Gastrocnemius medialis (tissue), 4 donors: ENCODE results near the gene CAMTA1. TPM values are rescaled to one million over a fixed set of nuclear protein-coding genes. Genes with fewer than 3 reads are reported as not detected.

Experiments
- ATAC-seq, 2 donors: fragments of 150-250 bp; one replicate each; pipeline ENCODE4 v1.9.1; 2016
- DNase-seq, 2 donors: peaks; one replicate each; pipeline ENCODE4 v3.0.0-alpha.2; 2019
- H3K27ac ChIP-seq, 4 donors: fragments of 200-600 bp; sonication (generic); 1 replicate in 1 of 4; 2 replicates in 3 of 4; pipeline ENCODE4 v1.5.1; 2016 to 2018; ENCODE audit warnings: mild to moderate bottlenecking in 2 of 4, moderate library complexity in 1 of 4
- H3K27me3 ChIP-seq, 3 donors: fragments of 200-600 bp; sonication (generic) in 2 of 3; 1 replicate in 1 of 3; 2 replicates in 2 of 3; pipeline versions ENCODE4 v1.5.1 to v1.6.0; 2016 to 2019; ENCODE audit warnings: mild to moderate bottlenecking in 1 of 3, moderate library complexity in 1 of 3
- H3K36me3 ChIP-seq, 2 donors: fragments of 200-600 bp; sonication (generic) in 1 of 2; one replicate each; pipeline ENCODE4 v1.5.1; 2017 to 2018
- H3K4me1 ChIP-seq, 2 donors: fragments of 200-600 bp; sonication (generic) in 1 of 2; one replicate each; pipeline ENCODE4 v1.5.1; 2016 to 2017; ENCODE audit warnings: mild to moderate bottlenecking in 2 of 2
- H3K4me3 ChIP-seq, 4 donors: fragments of 200-600 bp; sonication (generic) in 3 of 4; 1 replicate in 1 of 4; 2 replicates in 3 of 4; pipeline ENCODE4 v1.5.1; 2016 to 2019; ENCODE audit warnings: mild to moderate bottlenecking in 2 of 4
- H3K9me3 ChIP-seq, 3 donors: fragments of 200-600 bp; sonication (generic) in 2 of 3; 1 replicate in 1 of 3; 2 replicates in 2 of 3; pipeline ENCODE4 v1.5.1; 2016 to 2019
- POLR2A ChIP-seq, 2 donors: fragments of 450-650 bp; IDR thresholded peaks; one replicate each; pipeline ENCODE4 v1.6.1; 2017; ENCODE audit warnings: antibody characterized with exemption in 2 of 2, mild to moderate bottlenecking in 2 of 2, moderate library complexity in 2 of 2
- in situ Hi-C, 4 donors: fragments of 200-750 bp; cut with MboI; loops; one replicate each; pipeline versions ENCODE4 v1.15.0 to v1.8.0; 2017; ENCODE audit warnings: low sequenced_read_pairs in 4 of 4
- intact Hi-C: fragments of 100-400 bp; cut with DNase I; formaldehyde crosslinking; loops from one replicate; pipeline ENCODE4 v1.15.1; 2023; ENCODE audit warnings: low total_unique reads
- total RNA-seq, 4 donors: library from RNA; depleted of rRNA; stranded (reverse); fragments of >200 nt; gene quantifications; one replicate each; pipeline versions ENCODE4 v1.1.0 to v1.2.3, GENCODE V29; 2016
- TF ChIP-seq, protein P1 (sequence below), 5 experiments: fragments of 450-650 bp in 3 of 5; fragments of 200-600 bp in 2 of 5; sonication (generic) in 2 of 5; IDR thresholded peaks in 4 of 5; conservative IDR thresholded peaks in 1 of 5; 1 replicate in 4 of 5; 2 replicates in 1 of 5; pipeline ENCODE4 v1.5.1; 2016 to 2019; ENCODE audit warnings: antibody characterized with exemption in 5 of 5, mild to moderate bottlenecking in 3 of 5, moderate library complexity in 3 of 5

CAMTA1 gene
- total RNA-seq, 4 donors from 2014 or later: 60.5 to 113 (median 70.4) TPM

DNA sequence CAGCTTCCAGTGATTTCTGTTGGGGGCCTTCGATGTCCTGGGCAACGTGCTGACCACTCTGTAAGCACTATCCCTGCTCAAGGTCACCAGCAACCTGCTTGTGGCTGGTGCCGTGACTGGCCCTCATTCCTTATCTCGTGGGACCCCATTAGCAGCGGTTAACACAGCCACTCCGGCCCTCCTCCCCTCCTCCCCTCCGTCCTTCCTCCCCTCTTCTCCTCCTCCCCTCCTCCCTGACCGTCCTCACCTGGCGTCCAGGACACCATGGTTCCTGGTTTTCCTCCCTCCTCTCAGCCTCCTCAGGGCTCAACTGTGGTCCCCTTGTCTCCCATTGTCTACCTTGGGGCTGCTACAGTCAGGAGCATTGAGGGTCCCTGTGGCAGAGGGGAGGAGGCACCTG, 157.7 kb downstream of the CAMTA1 start:
- H3K36me3 ChIP-seq: no peaks in the 10 kb centered on the region
- TF ChIP-seq POLR2A (IDR thresholded peaks at IDR 0.05): no peak
- TF ChIP-seq, protein P1, sequence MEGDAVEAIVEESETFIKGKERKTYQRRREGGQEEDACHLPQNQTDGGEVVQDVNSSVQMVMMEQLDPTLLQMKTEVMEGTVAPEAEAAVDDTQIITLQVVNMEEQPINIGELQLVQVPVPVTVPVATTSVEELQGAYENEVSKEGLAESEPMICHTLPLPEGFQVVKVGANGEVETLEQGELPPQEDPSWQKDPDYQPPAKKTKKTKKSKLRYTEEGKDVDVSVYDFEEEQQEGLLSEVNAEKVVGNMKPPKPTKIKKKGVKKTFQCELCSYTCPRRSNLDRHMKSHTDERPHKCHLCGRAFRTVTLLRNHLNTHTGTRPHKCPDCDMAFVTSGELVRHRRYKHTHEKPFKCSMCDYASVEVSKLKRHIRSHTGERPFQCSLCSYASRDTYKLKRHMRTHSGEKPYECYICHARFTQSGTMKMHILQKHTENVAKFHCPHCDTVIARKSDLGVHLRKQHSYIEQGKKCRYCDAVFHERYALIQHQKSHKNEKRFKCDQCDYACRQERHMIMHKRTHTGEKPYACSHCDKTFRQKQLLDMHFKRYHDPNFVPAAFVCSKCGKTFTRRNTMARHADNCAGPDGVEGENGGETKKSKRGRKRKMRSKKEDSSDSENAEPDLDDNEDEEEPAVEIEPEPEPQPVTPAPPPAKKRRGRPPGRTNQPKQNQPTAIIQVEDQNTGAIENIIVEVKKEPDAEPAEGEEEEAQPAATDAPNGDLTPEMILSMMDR (IDR thresholded peaks at IDR 0.05 in 4 of 5, conservative IDR thresholded peaks at IDR 0.05 in 1 of 5): no peak
- no peak for DNase-seq
- intact Hi-C loops (no loop called here), in situ Hi-C loops (no loop called here)
- H3K4me3 ChIP-seq: no peak overlapping the region
- H3K27me3 ChIP-seq: no peaks in the 10 kb centered on the region
- no peaks in the 10 kb centered on the region for H3K4me1 ChIP-seq
- no peaks in the 10 kb centered on the region for H3K9me3 ChIP-seq
- no peak overlapping the region for H3K27ac ChIP-seq
- ATAC-seq: no peak

DNA sequence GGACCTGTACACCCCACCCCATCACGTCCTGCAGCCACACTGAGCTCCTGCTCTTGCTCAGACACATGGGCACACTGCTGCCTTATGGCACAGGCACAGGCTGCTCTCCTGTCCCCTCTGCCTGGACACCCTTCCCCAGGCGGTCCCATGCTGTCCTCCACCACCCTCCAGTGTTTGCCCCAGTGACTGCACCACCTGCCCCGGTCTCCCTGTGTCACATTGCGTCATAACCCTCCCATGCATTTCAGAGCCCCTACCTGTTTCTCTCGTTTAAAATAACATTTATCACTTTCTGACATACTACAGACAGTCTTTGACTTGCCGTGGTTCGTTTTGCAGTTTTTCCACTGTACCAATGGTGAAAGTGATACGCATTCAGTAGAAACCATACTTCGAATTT, 159.2 kb downstream of the CAMTA1 start:
- no peaks in the 10 kb centered on the region for H3K36me3 ChIP-seq
- no peak overlapping the region for H3K27ac ChIP-seq
- no peaks in the 10 kb centered on the region for H3K27me3 ChIP-seq
- in situ Hi-C loops: no loop called here
- ATAC-seq (no peak), DNase-seq (no peak)
- no peak overlapping the region for H3K4me3 ChIP-seq
- intact Hi-C loops: no loop called here
- no peak for TF ChIP-seq POLR2A (IDR thresholded peaks at IDR 0.05)
- TF ChIP-seq, protein P1 (IDR thresholded peaks at IDR 0.05 in 4 of 5, conservative IDR thresholded peaks at IDR 0.05 in 1 of 5): no peak
- no peaks in the 10 kb centered on the region for H3K9me3 ChIP-seq
- no peaks in the 10 kb centered on the region for H3K4me1 ChIP-seq

DNA sequence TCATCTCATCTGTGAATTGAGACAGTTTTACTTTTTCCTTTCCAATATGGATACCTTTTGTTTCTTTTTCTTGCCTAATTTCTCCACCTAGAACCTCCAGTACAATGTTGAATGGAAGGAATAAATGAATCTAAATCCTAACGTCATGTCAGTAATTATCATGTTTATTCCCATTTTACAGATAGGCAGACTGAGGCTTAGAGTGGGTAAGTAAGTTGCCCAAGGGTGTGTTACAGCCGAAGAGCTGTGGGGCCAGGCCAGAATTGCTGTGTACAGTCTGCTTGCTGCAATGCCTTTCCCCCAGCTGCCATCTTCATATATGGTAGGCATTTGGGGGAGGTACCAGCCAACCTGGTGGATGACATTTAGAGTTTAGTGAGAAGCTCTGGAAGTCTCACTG, 162.7 kb downstream of the CAMTA1 start:
- ATAC-seq (no peak), DNase-seq (no peak)
- Histone ChIP-seq H3K9me3 (no peaks in the 10 kb centered on the region), H3K4me3 (no peak overlapping the region), H3K4me1 (no peaks in the 10 kb centered on the region), H3K36me3 (no peaks in the 10 kb centered on the region), H3K27me3 (no peaks in the 10 kb centered on the region), H3K27ac (no peak overlapping the region)
- in situ Hi-C loops (no loop called here), intact Hi-C loops (no loop called here)
- no peak for TF ChIP-seq POLR2A (IDR thresholded peaks at IDR 0.05)
- TF ChIP-seq, protein P1 (IDR thresholded peaks at IDR 0.05 in 4 of 5, conservative IDR thresholded peaks at IDR 0.05 in 1 of 5): no peak

DNA sequence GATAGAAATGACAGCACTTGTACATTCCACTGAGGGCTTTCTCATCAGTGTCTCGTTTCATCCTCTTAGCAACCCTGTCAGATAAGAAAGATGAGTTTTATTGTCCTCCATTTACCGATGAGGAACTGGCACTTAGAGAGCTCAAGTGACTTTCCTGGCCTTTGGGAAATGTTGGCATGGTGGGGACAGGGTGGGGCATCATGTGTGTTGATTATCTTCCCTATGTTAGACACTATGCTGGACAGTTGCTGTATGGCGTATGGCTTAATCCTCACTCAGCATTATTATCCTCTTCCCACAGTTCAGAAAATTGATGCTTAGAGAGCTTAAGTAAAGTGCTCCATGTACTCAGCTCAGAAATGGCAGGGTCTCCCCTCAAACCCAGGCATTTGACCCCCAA, 163.2 kb downstream of the CAMTA1 start:
- H3K27ac ChIP-seq: no peak overlapping the region
- ATAC-seq: no peak
- no peak for DNase-seq
- no peaks in the 10 kb centered on the region for H3K4me1 ChIP-seq
- in situ Hi-C loops: no loop called here
- no peaks in the 10 kb centered on the region for H3K36me3 ChIP-seq
- no peak overlapping the region for H3K4me3 ChIP-seq
- H3K27me3 ChIP-seq: no peaks in the 10 kb centered on the region
- no peaks in the 10 kb centered on the region for H3K9me3 ChIP-seq
- intact Hi-C loops: no loop called here
- TF ChIP-seq POLR2A (IDR thresholded peaks at IDR 0.05): no peak
- TF ChIP-seq, protein P1 (IDR thresholded peaks at IDR 0.05 in 4 of 5, conservative IDR thresholded peaks at IDR 0.05 in 1 of 5): no peak

GRCh38 chr1:6948861-6949260, 163.6 kb downstream of the CAMTA1 start:
- intact Hi-C loops: no loop called here
- TF ChIP-seq, protein P1 (IDR thresholded peaks at IDR 0.05 in 4 of 5, conservative IDR thresholded peaks at IDR 0.05 in 1 of 5): no peak
- no peak for TF ChIP-seq POLR2A (IDR thresholded peaks at IDR 0.05)

More at GRCh38 chr1:6948861-6949260, 163.6 kb downstream of the CAMTA1 start:
- no peak overlapping the region for H3K27ac ChIP-seq
- no peaks in the 10 kb centered on the region for H3K4me1 ChIP-seq
- H3K27me3 ChIP-seq: no peaks in the 10 kb centered on the region
- H3K4me3 ChIP-seq: no peak overlapping the region
- no peaks in the 10 kb centered on the region for H3K9me3 ChIP-seq
- DNase-seq (no peak), ATAC-seq (no peak)
- in situ Hi-C loops: no loop called here
- no peaks in the 10 kb centered on the region for H3K36me3 ChIP-seq
